Measurements from ENCODE around the gene TMEM143. TPM values are rescaled to one million over a fixed set of nuclear protein-coding genes. Genes with fewer than 3 reads are reported as not detected.

The TMEM143 gene
- total RNA-seq, 1 donor from 2014 or later = 10.2 TPM

- TF ChIP-seq, protein P1, sequence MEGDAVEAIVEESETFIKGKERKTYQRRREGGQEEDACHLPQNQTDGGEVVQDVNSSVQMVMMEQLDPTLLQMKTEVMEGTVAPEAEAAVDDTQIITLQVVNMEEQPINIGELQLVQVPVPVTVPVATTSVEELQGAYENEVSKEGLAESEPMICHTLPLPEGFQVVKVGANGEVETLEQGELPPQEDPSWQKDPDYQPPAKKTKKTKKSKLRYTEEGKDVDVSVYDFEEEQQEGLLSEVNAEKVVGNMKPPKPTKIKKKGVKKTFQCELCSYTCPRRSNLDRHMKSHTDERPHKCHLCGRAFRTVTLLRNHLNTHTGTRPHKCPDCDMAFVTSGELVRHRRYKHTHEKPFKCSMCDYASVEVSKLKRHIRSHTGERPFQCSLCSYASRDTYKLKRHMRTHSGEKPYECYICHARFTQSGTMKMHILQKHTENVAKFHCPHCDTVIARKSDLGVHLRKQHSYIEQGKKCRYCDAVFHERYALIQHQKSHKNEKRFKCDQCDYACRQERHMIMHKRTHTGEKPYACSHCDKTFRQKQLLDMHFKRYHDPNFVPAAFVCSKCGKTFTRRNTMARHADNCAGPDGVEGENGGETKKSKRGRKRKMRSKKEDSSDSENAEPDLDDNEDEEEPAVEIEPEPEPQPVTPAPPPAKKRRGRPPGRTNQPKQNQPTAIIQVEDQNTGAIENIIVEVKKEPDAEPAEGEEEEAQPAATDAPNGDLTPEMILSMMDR (IDR thresholded peaks at IDR 0.05) = peak; percentile 51
- ChIA-PET POLR2A (interaction anchor here (0.6 to 2.1 kb wide), 14 partner anchors 9 to 894 kb away, joined by 3 to 30 read pairs (median 5); partner anchors contain the start of genes GRWD1, RPL18, SPHK2 and SYNGR4), CTCF (interaction anchor here (0.8 to 2.2 kb wide), 16 partner anchors 10 to 220 kb away, joined by 3 to 22 read pairs (median 5); partner anchors contain the start of genes SYNGR4 and TMEM143)
- no peaks in the 10 kb centered on the region for H3K9me3 Mint-ChIP-seq
- peaks cover 35% of the 10 kb centered on the region for H3K4me1 Mint-ChIP-seq
- H3K36me3 Mint-ChIP-seq (ENCODE audit: low read depth) = peaks cover 29% of the 10 kb centered on the region
- ATAC-seq (ENCODE audit: low read depth) (peak; percentile 84), DNase-seq (peak; percentile 83)
- peaks cover 19% of the 10 kb centered on the region for H3K27me3 Mint-ChIP-seq
- H3K27ac Mint-ChIP-seq = peak within 1 kb of the TSS; percentile 88
- intact Hi-C loops (cut with micrococcal nuclease) = loop anchor here (1.0 to 5.0 kb wide), 5 partner anchors 54 to 121 kb away; partner anchors contain the start of genes CYTH2, GRWD1 and LMTK3
- H3K4me3 Mint-ChIP-seq = peak within 1 kb of the TSS; percentile 96
Observed at GRCh38 chr19:48391100-48392005, 27.6 kb upstream of the TMEM143 start, which contains the start of gene KDELR1. KDELR1 (minus strand) TSS chr19:48391551; CDS start chr19:48391358, 193 bp downstream.

DNA sequence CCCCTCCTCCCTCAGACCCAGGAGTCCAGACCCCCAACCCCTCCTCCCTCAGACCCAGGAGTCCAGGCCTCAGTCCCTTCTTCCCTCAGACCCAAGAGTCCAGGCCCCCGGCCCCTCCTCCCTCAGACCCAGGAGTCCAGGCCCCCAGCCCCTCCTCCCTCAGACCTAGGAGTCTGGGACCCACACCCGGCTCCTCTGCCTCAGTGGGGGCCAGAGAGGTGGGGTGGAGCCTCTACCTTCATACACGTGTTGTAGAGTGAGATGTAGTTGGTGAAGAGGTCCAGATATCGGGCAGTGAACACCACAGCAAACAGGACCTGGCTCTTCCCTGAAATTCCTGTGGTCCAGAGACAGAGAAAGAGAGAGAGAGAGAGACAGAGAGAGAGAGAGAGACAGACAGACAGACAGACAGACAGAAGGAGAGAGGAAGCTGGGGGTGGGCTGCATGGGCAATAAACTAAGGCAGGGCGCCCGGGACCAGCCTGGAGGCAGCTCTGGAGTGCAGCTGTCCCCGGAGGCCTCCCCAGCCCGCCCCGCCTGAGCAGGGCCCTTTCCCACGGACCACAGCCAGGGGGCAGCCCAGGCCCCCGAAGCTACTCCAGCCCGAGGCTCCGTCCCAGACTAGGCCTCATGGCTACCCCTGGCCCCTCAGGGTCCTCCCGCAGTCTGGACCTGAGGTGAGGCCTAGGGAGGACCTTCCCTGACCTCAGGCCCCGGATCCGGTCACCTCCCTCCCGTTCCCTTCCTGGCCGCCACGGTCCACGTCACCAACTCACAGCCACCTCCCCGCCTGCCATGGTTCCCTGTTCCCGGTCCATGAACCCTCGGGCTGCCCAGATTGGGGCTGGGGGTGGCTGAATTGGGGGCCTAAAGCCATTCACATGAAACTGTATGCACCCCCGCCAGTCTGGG is 26.7 kb upstream of the TMEM143 start:
- ATAC-seq (ENCODE audit: low read depth) (peak; percentile 74), DNase-seq (peak; percentile 57)
- CTCF ChIA-PET = interaction anchor here (1.1 to 2.2 kb wide), 11 partner anchors 11 to 221 kb away, joined by 3 to 22 read pairs (median 5); partner anchors contain the start of genes SYNGR4 and TMEM143
- H3K27ac Mint-ChIP-seq = peak overlapping the region; percentile 88
- intact Hi-C loops (cut with micrococcal nuclease) = loop anchor here (1.0 to 5.0 kb wide), 7 partner anchors 26 to 194 kb away; partner anchors contain the start of genes CYTH2, GRWD1, LMTK3 and SYNGR4
- H3K27me3 Mint-ChIP-seq = peaks cover 11% of the 10 kb centered on the region
- POLR2A ChIA-PET = interaction anchor here (0.5 to 2.1 kb wide), 10 partner anchors 13 to 490 kb away, joined by 3 to 30 read pairs (median 8); partner anchors contain the start of genes RPL18, SPHK2, SYNGR4 and TMEM143
- peaks cover 30% of the 10 kb centered on the region for H3K4me1 Mint-ChIP-seq
- H3K9me3 Mint-ChIP-seq = no peaks in the 10 kb centered on the region
- H3K36me3 Mint-ChIP-seq (ENCODE audit: low read depth) = peaks cover 38% of the 10 kb centered on the region
- peak overlapping the region; percentile 96 for H3K4me3 Mint-ChIP-seq
- TF ChIP-seq, protein P1 (IDR thresholded peaks at IDR 0.05) = no peak

DNA sequence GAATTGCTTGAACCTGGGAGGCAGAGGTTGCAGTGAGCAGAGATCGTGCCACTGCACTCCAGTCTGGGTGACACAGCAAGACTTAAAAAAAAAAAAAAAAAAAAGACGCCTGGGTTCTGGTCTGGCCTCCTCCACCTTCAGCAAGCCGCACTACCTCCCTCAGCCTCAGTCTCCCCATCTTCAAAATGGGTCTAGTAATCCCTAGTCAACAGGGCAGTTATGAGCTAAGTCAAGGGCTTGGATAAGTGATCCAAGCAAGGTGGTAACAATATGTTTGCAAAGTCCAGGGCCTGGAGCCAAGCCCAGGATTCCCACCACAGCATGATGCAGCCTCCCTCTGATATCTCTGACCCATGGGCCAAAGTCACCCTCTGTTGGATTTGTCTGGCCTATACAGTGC is 23.2 kb upstream of the TMEM143 start:
- CTCF ChIA-PET = no interaction called here
- POLR2A ChIA-PET = interaction anchor here (0.6 kb wide), 2 partner anchors 12 to 37 kb away, joined by 3 to 4 read pairs; no protein-coding TSS in a partner anchor
- intact Hi-C loops (cut with micrococcal nuclease) = no loop called here
- no peak for ATAC-seq (ENCODE audit: low read depth)
- TF ChIP-seq, protein P1 (IDR thresholded peaks at IDR 0.05) = no peak
- peaks cover 14% of the 10 kb centered on the region for H3K4me1 Mint-ChIP-seq
- H3K9me3 Mint-ChIP-seq = no peaks in the 10 kb centered on the region
- no peaks in the 10 kb centered on the region for H3K27me3 Mint-ChIP-seq
- DNase-seq = no peak
- peaks cover 72% of the 10 kb centered on the region for H3K36me3 Mint-ChIP-seq (ENCODE audit: low read depth)
- H3K4me3 Mint-ChIP-seq = no peak overlapping the region
- no peak overlapping the region for H3K27ac Mint-ChIP-seq

DNA sequence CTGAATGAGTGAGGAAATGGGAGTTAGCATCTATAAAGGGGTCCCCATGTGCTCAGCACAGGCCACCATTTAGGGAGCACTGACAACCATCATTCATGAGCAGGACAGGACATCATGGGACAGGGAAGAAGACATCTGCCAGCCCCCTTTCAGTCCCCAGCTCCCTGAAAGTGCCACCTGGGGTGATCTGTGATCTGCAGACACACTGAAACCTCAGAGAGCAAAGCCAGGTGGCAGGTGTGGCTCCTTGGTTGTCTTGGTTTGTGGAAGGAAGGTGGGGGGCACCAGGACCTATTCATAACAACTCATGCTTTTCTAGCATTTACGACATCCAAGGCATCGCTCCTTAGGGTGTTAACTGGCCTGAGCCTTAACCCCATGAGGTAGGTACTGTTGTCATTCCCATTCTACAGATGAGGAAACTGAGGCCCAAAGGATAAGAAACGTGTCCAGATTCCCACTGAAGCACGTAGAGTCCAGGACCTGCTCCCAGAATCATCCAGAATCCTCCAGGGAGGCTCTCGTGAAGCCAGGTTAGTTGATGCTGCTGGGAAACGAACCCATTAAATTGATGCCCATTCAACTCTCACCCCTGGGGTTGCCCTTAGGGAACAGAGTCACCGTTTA is 21.8 kb upstream of the TMEM143 start:
- intact Hi-C loops (cut with micrococcal nuclease) = no loop called here
- TF ChIP-seq, protein P1 (IDR thresholded peaks at IDR 0.05) = no peak
- H3K27me3 Mint-ChIP-seq = no peaks in the 10 kb centered on the region
- no peaks in the 10 kb centered on the region for H3K9me3 Mint-ChIP-seq
- H3K4me1 Mint-ChIP-seq = peaks cover 7% of the 10 kb centered on the region
- ATAC-seq (ENCODE audit: low read depth) (no peak), DNase-seq (no peak)
- no peak overlapping the region for H3K4me3 Mint-ChIP-seq
- CTCF ChIA-PET = no interaction called here
- no peak overlapping the region for H3K27ac Mint-ChIP-seq
- POLR2A ChIA-PET = no interaction called here
- peaks cover 75% of the 10 kb centered on the region for H3K36me3 Mint-ChIP-seq (ENCODE audit: low read depth)

All from activated B cell treated with CpG ODN at 0.5 μM for 24 hours (primary cell).